Suprapubic skin (tissue), 4 donors: ENCODE results near the gene GFRA4.

ENCODE experiments used
- EP300 ChIP-seq: sonication (generic); formaldehyde crosslinking; IDR thresholded peaks from one replicate; pipeline ENCODE4 v1.6.1; 2017; ENCODE audit warnings: antibody characterized with exemption
- POLR2A ChIP-seq, 2 donors: fragments of 450-650 bp; IDR thresholded peaks; one replicate each; pipeline ENCODE4 v1.6.1; 2017; ENCODE audit warnings: antibody characterized with exemption in 2 of 2, mild to moderate bottlenecking in 2 of 2, moderate library complexity in 2 of 2
- POLR2AphosphoS5 ChIP-seq, 3 donors: sonication (generic); formaldehyde crosslinking; IDR thresholded peaks; one replicate each; pipeline ENCODE4 v1.6.1; 2017; ENCODE audit warnings: antibody characterized with exemption in 3 of 3
- TF ChIP-seq, protein P1 (sequence below), 2 donors: fragments of 200-600 bp in 1 of 2; fragments of 450-650 bp in 1 of 2; sonication (generic) in 1 of 2; IDR thresholded peaks; one replicate each; pipeline ENCODE4 v1.5.1; 2016 to 2019; ENCODE audit warnings: antibody characterized with exemption in 2 of 2, mild to moderate bottlenecking in 1 of 2, moderate library complexity in 1 of 2

DNA sequence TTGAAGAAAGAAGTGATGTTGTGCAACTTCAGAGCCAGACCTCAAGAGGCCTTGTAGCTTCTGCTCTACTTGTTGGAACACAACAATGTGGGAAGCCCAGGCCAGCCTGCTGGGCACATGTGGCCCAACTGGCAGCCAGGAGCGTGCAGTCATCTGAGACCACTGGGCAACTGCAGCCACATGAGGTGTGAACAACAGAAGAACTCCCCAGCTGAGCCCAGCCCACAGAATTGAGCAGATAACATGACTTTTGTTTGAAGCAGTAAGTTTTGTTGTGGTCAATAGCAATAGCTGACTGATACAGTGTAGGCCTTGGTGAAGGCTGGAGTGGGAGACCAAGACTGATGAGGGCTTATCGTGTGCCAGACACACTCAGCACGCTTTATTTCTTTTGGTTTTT lies 27.2 kb upstream of the GFRA4 start:
- TF ChIP-seq, protein P1, sequence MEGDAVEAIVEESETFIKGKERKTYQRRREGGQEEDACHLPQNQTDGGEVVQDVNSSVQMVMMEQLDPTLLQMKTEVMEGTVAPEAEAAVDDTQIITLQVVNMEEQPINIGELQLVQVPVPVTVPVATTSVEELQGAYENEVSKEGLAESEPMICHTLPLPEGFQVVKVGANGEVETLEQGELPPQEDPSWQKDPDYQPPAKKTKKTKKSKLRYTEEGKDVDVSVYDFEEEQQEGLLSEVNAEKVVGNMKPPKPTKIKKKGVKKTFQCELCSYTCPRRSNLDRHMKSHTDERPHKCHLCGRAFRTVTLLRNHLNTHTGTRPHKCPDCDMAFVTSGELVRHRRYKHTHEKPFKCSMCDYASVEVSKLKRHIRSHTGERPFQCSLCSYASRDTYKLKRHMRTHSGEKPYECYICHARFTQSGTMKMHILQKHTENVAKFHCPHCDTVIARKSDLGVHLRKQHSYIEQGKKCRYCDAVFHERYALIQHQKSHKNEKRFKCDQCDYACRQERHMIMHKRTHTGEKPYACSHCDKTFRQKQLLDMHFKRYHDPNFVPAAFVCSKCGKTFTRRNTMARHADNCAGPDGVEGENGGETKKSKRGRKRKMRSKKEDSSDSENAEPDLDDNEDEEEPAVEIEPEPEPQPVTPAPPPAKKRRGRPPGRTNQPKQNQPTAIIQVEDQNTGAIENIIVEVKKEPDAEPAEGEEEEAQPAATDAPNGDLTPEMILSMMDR (IDR thresholded peaks at IDR 0.05) = no peak
- no peak for TF ChIP-seq POLR2A (IDR thresholded peaks at IDR 0.05)
- TF ChIP-seq POLR2AphosphoS5 (IDR thresholded peaks at IDR 0.05) = no peak
- no peak for TF ChIP-seq EP300
